Caco-2 (cell line): ENCODE results near the gene DAZL. TPM values are rescaled to one million over a fixed set of nuclear protein-coding genes. Genes with fewer than 3 reads are reported as not detected.

Source experiments
- BruUV-seq: library from RNA; stranded (reverse); fragments of 400-500 nt; replicated peaks from 2 replicates; lab custom pipeline; 2021; lab: Mats Ljungman, UMichigan
- CTCF ChIA-PET: fragments of 300-600 bp; sonication (Branson Sonifier 250); formaldehyde crosslinking; loops from one replicate; lab custom pipeline; 2022; ENCODE audit warnings: antibody characterized with exemption; lab: Charles Lee
- POLR2A ChIA-PET: fragments of 300-600 bp; sonication (Branson Sonifier 250); formaldehyde crosslinking; loops from one replicate; lab custom pipeline; 2022; ENCODE audit warnings: antibody characterized with exemption; lab: Charles Lee
- DNase-seq, 2 experiments: peaks; one replicate each; pipeline versions ENCODE4 v3.0.0 to v3.0.0-alpha.2; 2020 to 2022
- H3K27me3 ChIP-seq: replicated peaks from 2 replicates; pipeline ENCODE4 v1.6.0; 2011; ENCODE audit warnings: low read length; ENCODE audit not compliant: control insufficient read depth, insufficient read depth
- H3K36me3 ChIP-seq: 2 replicates; pipeline ENCODE4 v1.5.1; 2011; ENCODE audit warnings: low read length; ENCODE audit not compliant: control insufficient read depth, insufficient read depth
- H3K4me1 ChIP-seq: fragments of 250-450 bp; sonication (Bioruptor Pico); 2 replicates; pipeline ENCODE4 v1.5.1; 2020; ENCODE audit warnings: mild to moderate bottlenecking
- H3K4me3 ChIP-seq: 2 replicates; pipeline ENCODE4 v1.5.1; 2011; ENCODE audit warnings: low read depth, mild to moderate bottlenecking, control low read depth, low read length
- H3K9me3 ChIP-seq: fragments of 250-450 bp; sonication (Bioruptor Pico); 2 replicates; pipeline ENCODE4 v1.5.1; 2020; ENCODE audit warnings: mild to moderate bottlenecking, moderate library complexity
- H3K27ac Mint-ChIP-seq: one replicate; pipeline ENCODE4 v1.8.0; 2022; ENCODE audit warnings: mixed read lengths; ENCODE audit not compliant: unreplicated experiment
- H3K27me3 Mint-ChIP-seq: one replicate; pipeline ENCODE4 v1.8.0; 2022; ENCODE audit warnings: mixed read lengths; ENCODE audit not compliant: insufficient read depth, unreplicated experiment
- H3K36me3 Mint-ChIP-seq: one replicate; pipeline ENCODE4 v1.8.0; 2022; ENCODE audit warnings: mild to moderate bottlenecking, mixed read lengths; ENCODE audit not compliant: insufficient read depth, unreplicated experiment
- H3K4me1 Mint-ChIP-seq: one replicate; pipeline ENCODE4 v1.8.0; 2022; ENCODE audit warnings: low read depth, mixed read lengths; ENCODE audit not compliant: unreplicated experiment
- H3K4me3 Mint-ChIP-seq: one replicate; pipeline ENCODE4 v1.8.0; 2022; ENCODE audit warnings: mild to moderate bottlenecking, moderate library complexity, mixed read lengths; ENCODE audit not compliant: unreplicated experiment
- H3K9me3 Mint-ChIP-seq: one replicate; pipeline ENCODE4 v1.8.0; 2022; ENCODE audit warnings: mixed read lengths; ENCODE audit not compliant: unreplicated experiment
- intact Hi-C: fragments of 100-400 bp; cut with micrococcal nuclease; formaldehyde crosslinking; loops from one replicate; pipeline ENCODE4 v1.10.0; 2022; ENCODE audit not compliant: unreplicated experiment
- total RNA-seq: library from RNA; stranded (reverse); gene quantifications from 2 replicates; pipeline ENCODE4 v1.2.3, GENCODE V29; 2022
- TF ChIP-seq, protein P1 (sequence below), 2 experiments: fragments of 200-600 bp in 1 of 2; IDR thresholded peaks; 1 replicate in 1 of 2; 2 replicates in 1 of 2; pipeline versions ENCODE4 v1.5.1 to v1.8.0; 2011 to 2022; ENCODE audit warnings: antibody characterized with exemption in 1 of 2, control low read depth in 1 of 2, inconsistent platforms in 1 of 2, low read depth in 1 of 2, low read length in 1 of 2, mild to moderate bottlenecking in 1 of 2, moderate library complexity in 1 of 2; ENCODE audit not compliant: insufficient read depth in 1 of 2, severe bottlenecking in 1 of 2, unreplicated experiment in 1 of 2

The DAZL gene
- total RNA-seq, 1 experiment from 2014 or later = not detected

GRCh38 chr3:16647668-16648067 lies 42.4 kb upstream of the DAZL start:
- no peaks in the 10 kb centered on the region for H3K36me3 Mint-ChIP-seq

GRCh38 chr3:16639806-16640205 lies 34.6 kb upstream of the DAZL start:
- Mint-ChIP-seq H3K9me3 (no peaks in the 10 kb centered on the region), H3K4me1 (no peaks in the 10 kb centered on the region), H3K27me3 (peaks cover 5% of the 10 kb centered on the region), H3K36me3 (no peaks in the 10 kb centered on the region), H3K27ac (no peak overlapping the region), H3K4me3 (no peak overlapping the region)
- ChIA-PET POLR2A (no interaction called here), CTCF (no interaction called here)
- TF ChIP-seq, protein P1, sequence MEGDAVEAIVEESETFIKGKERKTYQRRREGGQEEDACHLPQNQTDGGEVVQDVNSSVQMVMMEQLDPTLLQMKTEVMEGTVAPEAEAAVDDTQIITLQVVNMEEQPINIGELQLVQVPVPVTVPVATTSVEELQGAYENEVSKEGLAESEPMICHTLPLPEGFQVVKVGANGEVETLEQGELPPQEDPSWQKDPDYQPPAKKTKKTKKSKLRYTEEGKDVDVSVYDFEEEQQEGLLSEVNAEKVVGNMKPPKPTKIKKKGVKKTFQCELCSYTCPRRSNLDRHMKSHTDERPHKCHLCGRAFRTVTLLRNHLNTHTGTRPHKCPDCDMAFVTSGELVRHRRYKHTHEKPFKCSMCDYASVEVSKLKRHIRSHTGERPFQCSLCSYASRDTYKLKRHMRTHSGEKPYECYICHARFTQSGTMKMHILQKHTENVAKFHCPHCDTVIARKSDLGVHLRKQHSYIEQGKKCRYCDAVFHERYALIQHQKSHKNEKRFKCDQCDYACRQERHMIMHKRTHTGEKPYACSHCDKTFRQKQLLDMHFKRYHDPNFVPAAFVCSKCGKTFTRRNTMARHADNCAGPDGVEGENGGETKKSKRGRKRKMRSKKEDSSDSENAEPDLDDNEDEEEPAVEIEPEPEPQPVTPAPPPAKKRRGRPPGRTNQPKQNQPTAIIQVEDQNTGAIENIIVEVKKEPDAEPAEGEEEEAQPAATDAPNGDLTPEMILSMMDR (IDR thresholded peaks at IDR 0.05; ENCODE audit: insufficient read depth in 1 of 2, low read depth in 1 of 2, low read length in 1 of 2, severe bottlenecking in 1 of 2, unreplicated experiment in 1 of 2) = no peak
- intact Hi-C loops = no loop called here
- BruUV-seq = no TSS peak
- H3K9me3 ChIP-seq = no peaks in the 10 kb centered on the region
- H3K4me3 ChIP-seq = no peak overlapping the region
- H3K36me3 ChIP-seq = no peaks in the 10 kb centered on the region
- DNase-seq = no peak
- H3K27me3 ChIP-seq = no peaks in the 10 kb centered on the region
- H3K4me1 ChIP-seq = no peaks in the 10 kb centered on the region

More at GRCh38 chr3:16647668-16648067, 42.4 kb upstream of the DAZL start:
- Histone ChIP-seq H3K36me3 (no peaks in the 10 kb centered on the region), H3K4me3 (no peak overlapping the region), H3K9me3 (no peaks in the 10 kb centered on the region), H3K27me3 (no peaks in the 10 kb centered on the region), H3K4me1 (no peaks in the 10 kb centered on the region)
- POLR2A ChIA-PET = no interaction called here
- intact Hi-C loops = no loop called here
- no peak overlapping the region for H3K27ac Mint-ChIP-seq
- no peaks in the 10 kb centered on the region for H3K9me3 Mint-ChIP-seq
- TF ChIP-seq, protein P1 (IDR thresholded peaks at IDR 0.05; ENCODE audit: insufficient read depth in 1 of 2, low read depth in 1 of 2, low read length in 1 of 2, severe bottlenecking in 1 of 2, unreplicated experiment in 1 of 2) = no peak
- H3K4me1 Mint-ChIP-seq = no peaks in the 10 kb centered on the region
- H3K4me3 Mint-ChIP-seq = no peak overlapping the region
- DNase-seq = no peak
- peaks cover 2% of the 10 kb centered on the region for H3K27me3 Mint-ChIP-seq
- BruUV-seq = no TSS peak
- CTCF ChIA-PET = no interaction called here

- Mint-ChIP-seq H3K9me3 (no peaks in the 10 kb centered on the region), H3K4me3 (no peak overlapping the region), H3K4me1 (no peaks in the 10 kb centered on the region), H3K36me3 (no peaks in the 10 kb centered on the region), H3K27me3 (no peaks in the 10 kb centered on the region), H3K27ac (no peak overlapping the region)
- intact Hi-C loops = no loop called here
- no peaks in the 10 kb centered on the region for H3K27me3 ChIP-seq
- CTCF ChIA-PET = no interaction called here
- H3K36me3 ChIP-seq = no peaks in the 10 kb centered on the region
- BruUV-seq = no TSS peak
- TF ChIP-seq, protein P1 (IDR thresholded peaks at IDR 0.05; ENCODE audit: insufficient read depth in 1 of 2, low read depth in 1 of 2, low read length in 1 of 2, severe bottlenecking in 1 of 2, unreplicated experiment in 1 of 2) = no peak
- POLR2A ChIA-PET = no interaction called here
- DNase-seq = no peak
- no peaks in the 10 kb centered on the region for H3K9me3 ChIP-seq
- no peak overlapping the region for H3K4me3 ChIP-seq
- H3K4me1 ChIP-seq = no peaks in the 10 kb centered on the region
These were observed 28.7 kb upstream of the DAZL start for GRCh38 chr3:16633948-16634347.
